ENCODE data around the gene CPXM1. TPM values are rescaled to one million over a fixed set of nuclear protein-coding genes. Genes with fewer than 3 reads are reported as not detected.

The CPXM1 gene
- total and polyA plus RNA-seq, 4 donors: 0.08 to 5.5 (median 0.16) TPM

- TF ChIP-seq ZBTB33 (IDR thresholded peaks at IDR 0.05): no peak
Observed at GRCh38 chr20:2759603-2760296, 40.7 kb downstream of the CPXM1 start (continued).

GRCh38 chr20:2759143-2759542 is 41.3 kb downstream of the CPXM1 start:
- no peak overlapping the region for H3K9ac ChIP-seq (ENCODE audit: low read depth in 1 of 2, low read length in 2 of 2)
- 90% methylated on average over 10 of the region's 10 CpGs for WGBS
- TF ChIP-seq HNF4G (IDR thresholded peaks at IDR 0.05) (no peak), ATF3 (IDR thresholded peaks at IDR 0.05) (no peak), YY1 (IDR thresholded peaks at IDR 0.05) (no peak), GABPA (IDR thresholded peaks at IDR 0.05 in 1 of 2, conservative IDR thresholded peaks at IDR 0.05 in 1 of 2) (no peak), JUND (IDR thresholded peaks at IDR 0.05) (no peak), HNF4A (conservative IDR thresholded peaks at IDR 0.05) (no peak), SP1 (IDR thresholded peaks at IDR 0.05) (no peak), CTCF (IDR thresholded peaks at IDR 0.05; ENCODE audit: low read depth, low read length, missing input control) (no peak), RXRA (IDR thresholded peaks at IDR 0.05) (no peak), REST (IDR thresholded peaks at IDR 0.05) (no peak), MAX (IDR thresholded peaks at IDR 0.05) (no peak), EGR1 (IDR thresholded peaks at IDR 0.05; ENCODE audit: low read depth in 2 of 2) (no peak), TAF1 (conservative IDR thresholded peaks at IDR 0.05) (no peak), FOXA2 (IDR thresholded peaks at IDR 0.05) (no peak), FOXA1 (IDR thresholded peaks at IDR 0.05) (no peak), RAD21 (IDR thresholded peaks at IDR 0.05) (no peak), ZBTB33 (IDR thresholded peaks at IDR 0.05) (no peak)
- H3K9me3 ChIP-seq (ENCODE audit: control insufficient read depth in 4 of 4, low read length in 3 of 4): no peaks in the 10 kb centered on the region
- H3K4me3 ChIP-seq (ENCODE audit: low read depth in 1 of 3, low read length in 3 of 3): no peak overlapping the region
- no peak overlapping the region for H3K27ac ChIP-seq (ENCODE audit: low read depth in 1 of 2, low read length in 2 of 2)
- no peaks in the 10 kb centered on the region for H3K27me3 ChIP-seq (ENCODE audit: control insufficient read depth in 4 of 4, insufficient read depth in 4 of 4, low read length in 3 of 4)
- no peaks in the 10 kb centered on the region for H3K36me3 ChIP-seq (ENCODE audit: control insufficient read depth in 4 of 4, insufficient read depth in 3 of 4, low read depth in 1 of 4, low read length in 3 of 4)
- H3K4me1 ChIP-seq (ENCODE audit: control insufficient read depth in 4 of 4, insufficient read depth in 4 of 4, low read length in 3 of 4): no peaks in the 10 kb centered on the region
- no peak for DNase-seq (ENCODE audit: low spot score)

All from liver (tissue), 9 donors.